ENCODE data around the gene PITPNC1.
"Not testable (repeated sequence)": the region's sequence is repeated elsewhere in the genome, so short reads cannot be mapped to it uniquely, and the experiment has no call there.

PITPNC1 gene

GRCh38 chr17:67578679-67579405 lies 201.8 kb downstream of the PITPNC1 start:
- DNase-seq (ENCODE audit: low read depth), result not testable (repeated sequence)

GRCh38 chr17:67582673-67583081 lies 205.6 kb downstream of the PITPNC1 start:
- no peak for DNase-seq (ENCODE audit: low read depth)

- no peak for DNase-seq (ENCODE audit: low read depth)
Measured at GRCh38 chr17:67585077-67585602, 208.1 kb downstream of the PITPNC1 start.

GRCh38 chr17:67588326-67588725 lies 211.2 kb downstream of the PITPNC1 start:
- no peak for DNase-seq (ENCODE audit: low read depth)

- DNase-seq (ENCODE audit: low read depth), result no peak
Measured at GRCh38 chr17:67594115-67594880, 217.2 kb downstream of the PITPNC1 start.

- DNase-seq (ENCODE audit: low read depth), result no peak
Measured at GRCh38 chr17:67600408-67600807, 223.3 kb downstream of the PITPNC1 start.

GRCh38 chr17:67601897-67602296 lies 224.8 kb downstream of the PITPNC1 start:
- DNase-seq (ENCODE audit: low read depth), result no peak

- no peak for DNase-seq (ENCODE audit: low read depth)
Measured at GRCh38 chr17:67602444-67602843, 225.4 kb downstream of the PITPNC1 start.

- peak; percentile 12 for DNase-seq (ENCODE audit: low read depth)
Measured at GRCh38 chr17:67602974-67603373, 225.9 kb downstream of the PITPNC1 start.

- no peak for DNase-seq (ENCODE audit: low read depth)
Measured at GRCh38 chr17:67605256-67605912, 228.3 kb downstream of the PITPNC1 start.

GRCh38 chr17:67606471-67606870 lies 229.4 kb downstream of the PITPNC1 start:
- DNase-seq (ENCODE audit: low read depth), result no peak

- DNase-seq (ENCODE audit: low read depth), result no peak
Measured at GRCh38 chr17:67606896-67607604, 230.0 kb downstream of the PITPNC1 start.

GRCh38 chr17:67610061-67610460 lies 233.0 kb downstream of the PITPNC1 start:
- DNase-seq (ENCODE audit: low read depth), result no peak

GRCh38 chr17:67613961-67614360 lies 236.9 kb downstream of the PITPNC1 start:
- DNase-seq (ENCODE audit: low read depth), result no peak

- DNase-seq (ENCODE audit: low read depth), result no peak
Measured at GRCh38 chr17:67615011-67615561, 238.0 kb downstream of the PITPNC1 start.

GRCh38 chr17:67615736-67616135 lies 238.7 kb downstream of the PITPNC1 start:
- no peak for DNase-seq (ENCODE audit: low read depth)

- no peak for DNase-seq (ENCODE audit: low read depth)
Measured at GRCh38 chr17:67617304-67617899, 240.3 kb downstream of the PITPNC1 start.

GRCh38 chr17:67619555-67619954 lies 242.5 kb downstream of the PITPNC1 start:
- no peak for DNase-seq (ENCODE audit: low read depth)

GRCh38 chr17:67620088-67620487 lies 243.0 kb downstream of the PITPNC1 start:
- DNase-seq (ENCODE audit: low read depth), result no peak

GRCh38 chr17:67620636-67621035 lies 243.6 kb downstream of the PITPNC1 start:
- DNase-seq (ENCODE audit: low read depth), result no peak

GRCh38 chr17:67623767-67624166 lies 246.7 kb downstream of the PITPNC1 start:
- DNase-seq (ENCODE audit: low read depth), result no peak
